Suprapubic skin (tissue), 4 donors: Measurements from ENCODE around the gene ENOX2. TPM values are rescaled to one million over a fixed set of nuclear protein-coding genes. Genes with fewer than 3 reads are reported as not detected.

ENCODE experiments used
- DNase-seq, 2 donors: peaks; one replicate each; pipeline ENCODE4 v3.0.0-alpha.2; 2019; ENCODE audit warnings: low spot score in 2 of 2
- H3K27ac ChIP-seq: fragments of 200-600 bp; sonication (generic); one replicate; pipeline ENCODE4 v1.5.1; 2019
- H3K27me3 ChIP-seq: fragments of 200-600 bp; sonication (generic); one replicate; pipeline ENCODE4 v1.5.1; 2019
- H3K36me3 ChIP-seq: fragments of 200-600 bp; sonication (generic); one replicate; pipeline ENCODE4 v1.5.1; 2019
- H3K4me1 ChIP-seq: fragments of 200-600 bp; sonication (generic); one replicate; pipeline ENCODE4 v1.5.1; 2019
- H3K4me3 ChIP-seq: fragments of 200-600 bp; sonication (generic); one replicate; pipeline ENCODE4 v1.5.1; 2019; ENCODE audit warnings: mild to moderate bottlenecking
- H3K9me3 ChIP-seq: fragments of 200-600 bp; sonication (generic); one replicate; pipeline ENCODE4 v1.5.1; 2019
- EP300 ChIP-seq: sonication (generic); formaldehyde crosslinking; IDR thresholded peaks from one replicate; pipeline ENCODE4 v1.6.1; 2017; ENCODE audit warnings: antibody characterized with exemption
- POLR2A ChIP-seq, 2 donors: fragments of 450-650 bp; IDR thresholded peaks; one replicate each; pipeline ENCODE4 v1.6.1; 2017; ENCODE audit warnings: antibody characterized with exemption in 2 of 2, mild to moderate bottlenecking in 2 of 2, moderate library complexity in 2 of 2
- POLR2AphosphoS5 ChIP-seq, 3 donors: sonication (generic); formaldehyde crosslinking; IDR thresholded peaks; one replicate each; pipeline ENCODE4 v1.6.1; 2017; ENCODE audit warnings: antibody characterized with exemption in 3 of 3
- WGBS: methylation state at CpG from one replicate; pipeline ENCODE4 v1.1.5; 2018; 5-methylcytosine and 5-hydroxymethylcytosine counted together
- total RNA-seq, 4 donors: library from RNA; depleted of rRNA; stranded (reverse); fragments of >200 nt; gene quantifications; one replicate each; pipeline ENCODE4 v1.1.0, GENCODE V29; 2016
- TF ChIP-seq, protein P1 (sequence below), 2 donors: fragments of 200-600 bp in 1 of 2; fragments of 450-650 bp in 1 of 2; sonication (generic) in 1 of 2; IDR thresholded peaks; one replicate each; pipeline ENCODE4 v1.5.1; 2016 to 2019; ENCODE audit warnings: antibody characterized with exemption in 2 of 2, mild to moderate bottlenecking in 1 of 2, moderate library complexity in 1 of 2

The ENOX2 gene
- total RNA-seq, 4 donors from 2014 or later = 9.6 to 11.1 (median 10.7) TPM

DNA sequence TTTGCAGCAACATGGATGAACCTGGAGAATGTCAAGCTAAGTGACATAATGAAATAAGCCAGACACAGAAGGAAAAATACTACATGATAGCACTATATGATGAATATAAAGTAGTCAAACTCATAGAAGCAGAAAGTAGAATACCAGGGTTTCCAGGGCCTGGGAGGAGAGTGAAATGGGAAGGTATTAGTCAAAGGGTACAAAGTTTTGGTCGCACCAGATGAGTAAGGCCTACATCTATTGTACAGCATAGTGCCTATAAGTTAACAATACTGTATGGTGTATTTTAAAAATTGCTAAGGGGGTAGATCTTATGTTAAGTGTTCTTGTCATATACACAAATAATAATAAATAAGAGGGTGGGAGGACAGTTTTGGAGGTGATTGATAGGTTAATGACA lies 41.5 kb downstream of the ENOX2 start:
- WGBS = 79% methylated on average over 1 of the region's 1 CpG
- Histone ChIP-seq H3K27me3 (no peaks in the 10 kb centered on the region), H3K36me3 (no peaks in the 10 kb centered on the region), H3K9me3 (no peaks in the 10 kb centered on the region), H3K4me1 (no peaks in the 10 kb centered on the region), H3K4me3 (no peak overlapping the region), H3K27ac (no peak overlapping the region)
- no peak for DNase-seq
- no peak for TF ChIP-seq POLR2A (IDR thresholded peaks at IDR 0.05)
- TF ChIP-seq EP300 = no peak
- no peak for TF ChIP-seq POLR2AphosphoS5 (IDR thresholded peaks at IDR 0.05)
- TF ChIP-seq, protein P1, sequence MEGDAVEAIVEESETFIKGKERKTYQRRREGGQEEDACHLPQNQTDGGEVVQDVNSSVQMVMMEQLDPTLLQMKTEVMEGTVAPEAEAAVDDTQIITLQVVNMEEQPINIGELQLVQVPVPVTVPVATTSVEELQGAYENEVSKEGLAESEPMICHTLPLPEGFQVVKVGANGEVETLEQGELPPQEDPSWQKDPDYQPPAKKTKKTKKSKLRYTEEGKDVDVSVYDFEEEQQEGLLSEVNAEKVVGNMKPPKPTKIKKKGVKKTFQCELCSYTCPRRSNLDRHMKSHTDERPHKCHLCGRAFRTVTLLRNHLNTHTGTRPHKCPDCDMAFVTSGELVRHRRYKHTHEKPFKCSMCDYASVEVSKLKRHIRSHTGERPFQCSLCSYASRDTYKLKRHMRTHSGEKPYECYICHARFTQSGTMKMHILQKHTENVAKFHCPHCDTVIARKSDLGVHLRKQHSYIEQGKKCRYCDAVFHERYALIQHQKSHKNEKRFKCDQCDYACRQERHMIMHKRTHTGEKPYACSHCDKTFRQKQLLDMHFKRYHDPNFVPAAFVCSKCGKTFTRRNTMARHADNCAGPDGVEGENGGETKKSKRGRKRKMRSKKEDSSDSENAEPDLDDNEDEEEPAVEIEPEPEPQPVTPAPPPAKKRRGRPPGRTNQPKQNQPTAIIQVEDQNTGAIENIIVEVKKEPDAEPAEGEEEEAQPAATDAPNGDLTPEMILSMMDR (IDR thresholded peaks at IDR 0.05) = no peak

DNA sequence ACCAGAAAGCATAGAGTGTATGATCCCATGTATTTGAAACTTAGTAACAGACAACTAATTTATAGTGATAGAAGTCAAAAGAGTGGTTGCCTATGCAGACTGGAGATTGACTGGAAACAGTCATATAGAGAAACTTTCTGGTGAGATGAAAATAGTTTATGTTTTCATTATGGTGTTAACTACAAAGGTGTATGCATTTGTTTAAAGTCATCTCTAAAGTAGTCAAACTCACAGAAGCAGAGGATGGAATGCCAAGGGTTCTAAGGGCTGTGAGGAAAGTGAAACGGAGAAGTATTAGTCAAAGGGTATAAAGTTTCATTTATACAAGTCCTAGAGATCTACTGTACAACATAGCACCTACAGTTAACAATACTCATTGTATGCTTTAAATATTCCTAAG lies 45.8 kb downstream of the ENOX2 start:
- Histone ChIP-seq H3K4me3 (no peak overlapping the region), H3K27me3 (no peaks in the 10 kb centered on the region), H3K9me3 (no peaks in the 10 kb centered on the region), H3K4me1 (no peaks in the 10 kb centered on the region), H3K36me3 (no peaks in the 10 kb centered on the region), H3K27ac (no peak overlapping the region)
- 65% methylated on average over 1 of the region's 1 CpG for WGBS
- DNase-seq = no peak
- no peak for TF ChIP-seq POLR2AphosphoS5 (IDR thresholded peaks at IDR 0.05)
- TF ChIP-seq POLR2A (IDR thresholded peaks at IDR 0.05) = no peak
- TF ChIP-seq, protein P1 (IDR thresholded peaks at IDR 0.05) = no peak
- no peak for TF ChIP-seq EP300

DNA sequence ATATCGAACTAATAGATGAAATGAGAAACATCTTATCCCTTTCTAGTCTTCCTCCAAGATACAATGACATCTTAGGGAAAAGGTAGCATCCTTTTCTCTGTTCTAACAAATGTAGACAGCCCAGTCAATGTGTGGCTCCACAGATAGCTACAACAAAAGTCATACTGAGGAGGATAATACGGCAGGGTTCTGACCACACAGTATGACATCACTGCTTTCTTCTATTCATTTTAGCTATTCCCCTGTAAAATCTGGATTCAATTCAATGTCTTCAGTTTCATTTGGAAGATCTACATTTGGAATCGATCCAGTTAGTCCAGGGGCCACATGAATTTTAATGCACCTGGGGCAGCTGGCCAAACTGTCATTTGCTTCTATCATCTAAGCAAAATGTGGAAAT lies 51.4 kb downstream of the ENOX2 start:
- TF ChIP-seq, protein P1 (IDR thresholded peaks at IDR 0.05) = no peak
- TF ChIP-seq POLR2A (IDR thresholded peaks at IDR 0.05) (no peak), POLR2AphosphoS5 (IDR thresholded peaks at IDR 0.05) (no peak), EP300 (no peak)
- H3K4me1 ChIP-seq = no peaks in the 10 kb centered on the region
- 72% methylated on average over 3 of the region's 3 CpGs for WGBS
- H3K27ac ChIP-seq = no peak overlapping the region
- H3K27me3 ChIP-seq = no peaks in the 10 kb centered on the region
- H3K9me3 ChIP-seq = no peaks in the 10 kb centered on the region
- no peak overlapping the region for H3K4me3 ChIP-seq
- no peak for DNase-seq
- no peaks in the 10 kb centered on the region for H3K36me3 ChIP-seq

DNA sequence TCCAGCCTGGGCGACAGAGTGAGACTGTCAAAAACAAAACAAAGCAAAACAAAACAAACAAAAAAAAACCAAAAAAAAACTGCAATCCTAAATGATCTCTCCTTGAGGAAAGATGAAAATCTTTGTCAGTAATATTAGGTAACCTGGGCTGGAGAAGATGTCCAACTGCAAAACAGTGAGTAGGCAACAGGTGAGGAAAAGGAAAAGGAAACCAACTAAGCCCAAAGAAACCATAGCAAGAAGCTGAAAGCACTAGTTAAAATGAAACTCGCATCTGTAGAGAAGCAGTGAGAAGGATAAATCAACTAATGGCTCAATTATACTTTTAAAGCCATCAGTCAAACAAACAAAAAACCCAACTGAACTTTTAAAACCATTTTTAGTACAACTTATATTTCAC lies 54.2 kb downstream of the ENOX2 start:
- 73% methylated on average over 2 of the region's 2 CpGs for WGBS
- Histone ChIP-seq H3K27me3 (no peaks in the 10 kb centered on the region), H3K36me3 (no peaks in the 10 kb centered on the region), H3K4me3 (no peak overlapping the region), H3K27ac (no peak overlapping the region), H3K4me1 (no peaks in the 10 kb centered on the region), H3K9me3 (no peaks in the 10 kb centered on the region)
- TF ChIP-seq POLR2AphosphoS5 (IDR thresholded peaks at IDR 0.05) (no peak), EP300 (no peak), POLR2A (IDR thresholded peaks at IDR 0.05) (no peak)
- TF ChIP-seq, protein P1 (IDR thresholded peaks at IDR 0.05) = no peak
- DNase-seq = no peak

DNA sequence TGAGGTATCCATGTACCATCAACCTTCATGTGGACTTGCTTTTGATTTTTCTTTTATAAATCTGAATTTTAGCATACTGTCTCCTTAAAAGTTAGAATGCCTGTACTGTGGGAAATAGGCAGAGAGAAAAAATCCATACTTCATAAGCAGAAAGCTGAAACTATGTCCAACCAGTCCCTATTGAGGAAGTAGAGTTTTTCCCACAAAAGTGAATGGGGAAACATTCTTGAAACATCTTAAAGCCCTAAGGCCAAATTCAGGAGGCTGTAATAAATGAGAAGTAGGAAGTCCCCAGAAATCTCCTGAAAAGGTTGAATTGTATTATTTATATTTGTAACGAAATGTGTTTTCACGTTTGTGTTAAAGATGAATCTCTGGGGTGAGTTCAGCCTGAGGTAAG lies 56.3 kb downstream of the ENOX2 start:
- WGBS = 62% methylated on average over 2 of the region's 2 CpGs
- H3K4me1 ChIP-seq = no peaks in the 10 kb centered on the region
- no peak for DNase-seq
- H3K27me3 ChIP-seq = no peaks in the 10 kb centered on the region
- TF ChIP-seq POLR2AphosphoS5 (IDR thresholded peaks at IDR 0.05) (no peak), EP300 (no peak), POLR2A (IDR thresholded peaks at IDR 0.05) (no peak)
- TF ChIP-seq, protein P1 (IDR thresholded peaks at IDR 0.05) = no peak
- no peaks in the 10 kb centered on the region for H3K36me3 ChIP-seq
- no peak overlapping the region for H3K27ac ChIP-seq
- H3K4me3 ChIP-seq = no peak overlapping the region
- no peaks in the 10 kb centered on the region for H3K9me3 ChIP-seq
